Kidney (tissue), 19 donors: ENCODE data around the gene AGAP4. TPM values are rescaled to one million over a fixed set of nuclear protein-coding genes. Genes with fewer than 3 reads are reported as not detected.
A peak's percentile ranks its signal among the peaks of the same experiment; 100 is the strongest.
"Not testable (repeated sequence)": the region's sequence is repeated elsewhere in the genome, so short reads cannot be mapped to it uniquely, and the experiment has no call there.

Experiments used
- DNase-seq, 5 donors: peaks; one replicate each; pipeline ENCODE4 v3.0.0-alpha.2; 2013 to 2020
- FAIRE-seq: peaks from 2 replicates; lab custom pipeline; 2012; peaks lifted over from hg19 to GRCh38; lab: Jason Lieb, UNC
- H3K27ac ChIP-seq, 2 donors: one replicate each; pipeline ENCODE4 v1.7.0; 2013; ENCODE audit warnings: low read depth in 2 of 2, low read length in 2 of 2, inconsistent platforms in 1 of 2
- H3K27me3 ChIP-seq: one replicate; pipeline ENCODE4 v1.7.1; 2013; ENCODE audit warnings: low read length, inconsistent platforms; ENCODE audit not compliant: control insufficient read depth, insufficient read depth
- H3K36me3 ChIP-seq, 3 donors: one replicate each; pipeline versions ENCODE4 v1.7.0 to v1.7.1; 2013; ENCODE audit warnings: low read length in 3 of 3, control low read depth in 1 of 3, inconsistent platforms in 1 of 3; ENCODE audit not compliant: insufficient read depth in 3 of 3, control insufficient read depth in 2 of 3
- H3K4me1 ChIP-seq, 3 donors: one replicate each; pipeline versions ENCODE4 v1.7.0 to v1.7.1; 2013; ENCODE audit warnings: low read length in 3 of 3, inconsistent platforms in 1 of 3, low read depth in 1 of 3; ENCODE audit not compliant: control insufficient read depth in 2 of 3, insufficient read depth in 2 of 3
- H3K4me3 ChIP-seq, 3 donors: one replicate each; pipeline versions ENCODE4 v1.7.0 to v1.8.1; 2013; ENCODE audit warnings: low read length in 3 of 3, control low read depth in 1 of 3, inconsistent platforms in 1 of 3
- H3K9ac ChIP-seq, 3 donors: one replicate each; pipeline versions ENCODE4 v1.7.0 to v1.7.1; 2013; ENCODE audit warnings: low read length in 3 of 3, control low read depth in 1 of 3, inconsistent platforms in 1 of 3
- H3K9me3 ChIP-seq, 3 donors: one replicate each; pipeline versions ENCODE4 v1.7.0 to v1.7.1; 2013; ENCODE audit warnings: low read length in 3 of 3, control low read depth in 1 of 3, inconsistent platforms in 1 of 3; ENCODE audit not compliant: control insufficient read depth in 2 of 3, insufficient read depth in 1 of 3
- intact Hi-C: fragments of 100-400 bp; cut with DNase I; formaldehyde crosslinking; loops from one replicate; pipeline ENCODE4 v1.11.1; 2022
- long read RNA-seq, 10 donors: library from polyadenylated mRNA in 1 of 10; unstranded in 1 of 10; transcript quantifications; one replicate each; pipeline ENCODE4 v2.0.0 and lab custom pipeline, GENCODE V29; 2021 to 2026
- polyA plus RNA-seq: library from polyadenylated mRNA; stranded (reverse); fragments of 350-450 nt; fragmentation: Illumina TruSeq; extraction: RNeasy Lipid Tissue Mini Kit (QIAGEN cat#74804); gene quantifications from one replicate; pipeline ENCODE4 v1.2.3, GENCODE V29; 2014; ENCODE audit warnings: low read depth, low replicate concordance; ENCODE audit not compliant: insufficient read depth
- total RNA-seq: library from RNA; stranded (reverse); fragmentation: NEBNext Ultra II Directional; extraction: Animal tissue kit (Norgen Biotek cat#: 25700); gene quantifications from one replicate; pipeline ENCODE4 v1.2.1, GENCODE V29; 2021
- donor health status: control.
- donor health status: control.
- donor health status: DM: yes; HTN: yes; CAD: no.
- donor health status: Normal renal cell carcinoma (clear cell type).

The AGAP4 gene
- 17.5 TPM for total RNA-seq
- polyA plus RNA-seq = 9.6 TPM
- long read RNA-seq, donor 1 = 0 reads
- long read RNA-seq, donor 2 = 0 reads
- long read RNA-seq, donor 3 = 0 reads
- long read RNA-seq, donor 4 = 0 reads
- long read RNA-seq, donor 5 = 0 reads
- long read RNA-seq, donor 6 = 0 reads
- long read RNA-seq, donor 7, partial matches to known transcripts = 0 of 1 reads
- long read RNA-seq, donor 7, other reads (novel, unspliced or antisense) = 1 of 1 reads
- long read RNA-seq, donor 8 = 0 reads
- long read RNA-seq, donor 9 = 0 reads
- long read RNA-seq, donor 10 = 0 reads

DNA sequence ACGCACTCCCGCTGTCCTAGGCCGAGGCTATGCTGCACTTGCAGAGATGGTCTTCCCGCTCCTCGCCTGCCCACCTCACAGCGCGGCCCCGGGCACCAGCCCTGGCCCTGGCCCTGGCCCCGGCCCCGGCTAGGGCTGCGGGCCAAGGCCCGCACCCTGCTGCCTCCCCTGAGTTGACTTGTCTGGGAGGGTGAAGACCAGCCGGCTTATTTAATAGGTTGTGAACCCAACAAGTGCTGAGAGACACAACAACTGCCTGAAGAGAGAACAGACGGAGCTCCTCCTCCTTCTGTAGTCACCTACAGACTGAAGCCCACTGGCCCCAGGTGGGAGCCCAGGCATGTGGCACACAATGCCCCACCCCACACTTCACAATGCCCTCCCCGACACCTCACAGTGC lies at the start of gene AGAP4:
Gene AGAP4, minus strand, starts transcription at position 101 of the 400 bp plus-strand sequence. CDS start 153 bp downstream, outside the sequence.
- FAIRE-seq, H3K9ac ChIP-seq, H3K36me3 ChIP-seq, H3K27me3 ChIP-seq, H3K4me3 ChIP-seq, intact Hi-C loops, H3K27ac ChIP-seq, H3K4me1 ChIP-seq, H3K9me3 ChIP-seq, DNase-seq: not testable (repeated sequence)

GRCh38 chr10:45890721-45891120 lies 43.4 kb upstream of the AGAP4 start:
- FAIRE-seq, H3K9me3 ChIP-seq, H3K27me3 ChIP-seq, H3K36me3 ChIP-seq, H3K9ac ChIP-seq, intact Hi-C loops, H3K4me3 ChIP-seq, H3K27ac ChIP-seq, H3K4me1 ChIP-seq, DNase-seq: not testable (repeated sequence)

DNA sequence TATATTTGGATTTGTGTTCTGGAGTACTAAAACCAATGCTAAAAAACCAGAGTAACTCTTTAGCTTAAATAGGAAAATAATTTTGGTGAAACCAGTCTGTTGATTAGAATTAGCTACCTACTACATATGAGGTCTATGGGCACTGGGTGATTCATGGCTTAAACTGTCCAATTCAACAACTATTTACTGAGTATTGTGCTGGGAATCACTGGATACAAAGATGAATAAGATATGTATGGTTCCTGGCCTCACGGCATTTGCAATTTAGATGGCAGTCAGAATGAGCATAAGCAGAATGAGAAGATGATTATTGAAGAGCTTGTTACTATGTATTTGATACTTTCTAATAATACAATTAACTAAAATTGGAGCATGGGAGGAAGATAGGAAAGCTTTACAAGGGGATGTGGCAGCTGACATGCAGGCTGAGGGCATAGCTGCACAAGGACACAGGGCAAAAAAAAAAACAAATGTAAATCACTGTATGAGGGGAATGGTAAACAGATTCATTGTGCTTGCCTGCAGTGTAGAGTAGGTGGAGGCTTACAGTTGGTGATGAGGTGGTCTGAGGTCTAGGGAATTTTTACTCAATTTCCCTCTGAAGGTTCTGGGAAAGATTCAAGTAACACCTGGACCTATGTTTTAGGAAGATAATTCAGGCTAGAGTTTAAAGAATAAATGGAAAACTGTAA lies 42.4 kb upstream of the AGAP4 start:
- H3K36me3 ChIP-seq, H3K4me1 ChIP-seq, FAIRE-seq, H3K9me3 ChIP-seq, intact Hi-C loops, H3K27me3 ChIP-seq, H3K9ac ChIP-seq, H3K27ac ChIP-seq, H3K4me3 ChIP-seq, DNase-seq: not testable (repeated sequence)

DNA sequence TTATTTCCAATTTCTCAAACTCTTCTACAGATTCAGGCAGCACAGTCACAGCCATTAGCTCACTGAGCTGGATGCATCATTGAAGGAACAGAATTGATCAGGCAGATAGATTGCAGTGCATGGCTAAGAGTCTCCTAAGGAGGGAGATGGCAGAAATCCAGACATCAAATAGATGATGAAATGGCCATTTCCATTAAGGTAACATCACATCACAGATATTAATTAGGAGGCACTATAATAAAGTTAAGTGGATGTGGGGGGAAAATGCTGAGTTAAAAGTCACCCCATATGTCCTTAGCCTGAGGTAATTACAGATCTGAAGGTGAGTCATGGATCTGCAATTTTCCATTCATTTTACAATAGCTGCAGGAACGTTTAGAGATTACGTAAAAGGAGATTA lies 35.6 kb upstream of the AGAP4 start:
- H3K36me3 ChIP-seq, DNase-seq, intact Hi-C loops, H3K27ac ChIP-seq, FAIRE-seq, H3K9ac ChIP-seq, H3K9me3 ChIP-seq, H3K4me1 ChIP-seq, H3K4me3 ChIP-seq, H3K27me3 ChIP-seq: not testable (repeated sequence)

GRCh38 chr10:45865404-45865803 lies 18.1 kb upstream of the AGAP4 start:
- H3K4me3 ChIP-seq, H3K9me3 ChIP-seq, H3K4me1 ChIP-seq, H3K36me3 ChIP-seq, H3K27me3 ChIP-seq, H3K27ac ChIP-seq, H3K9ac ChIP-seq, intact Hi-C loops, FAIRE-seq: not testable (repeated sequence)
- DNase-seq = peak in 1 of 5 donors; percentile 70

- H3K4me1 ChIP-seq, H3K27ac ChIP-seq, FAIRE-seq, H3K9ac ChIP-seq, H3K27me3 ChIP-seq, H3K36me3 ChIP-seq, intact Hi-C loops, H3K9me3 ChIP-seq, H3K4me3 ChIP-seq, DNase-seq: not testable (repeated sequence)
Observed at GRCh38 chr10:45864264-45864663, 17.0 kb upstream of the AGAP4 start.

GRCh38 chr10:45863632-45864031 lies 16.3 kb upstream of the AGAP4 start:
- DNase-seq, H3K36me3 ChIP-seq, H3K27me3 ChIP-seq, FAIRE-seq, H3K27ac ChIP-seq, H3K4me1 ChIP-seq, H3K9me3 ChIP-seq, H3K9ac ChIP-seq, H3K4me3 ChIP-seq, intact Hi-C loops: not testable (repeated sequence)

GRCh38 chr10:45857931-45858330 lies 10.6 kb upstream of the AGAP4 start:
- FAIRE-seq, H3K27me3 ChIP-seq, DNase-seq, H3K4me3 ChIP-seq, H3K36me3 ChIP-seq, intact Hi-C loops, H3K4me1 ChIP-seq, H3K9ac ChIP-seq, H3K9me3 ChIP-seq, H3K27ac ChIP-seq: not testable (repeated sequence)
